GM18868 (cell line): ENCODE data around the gene TM7SF3.
A peak's percentile ranks its signal among the peaks of the same experiment; 100 is the strongest.
"Not testable (repeated sequence)": the region's sequence is repeated elsewhere in the genome, so short reads cannot be mapped to it uniquely, and the experiment has no call there.

Experiments
- ATAC-seq: cut with Tn5 transposase; IDR thresholded peaks from one replicate; pipeline ENCODE4 v1.9.1; 2021; ENCODE audit warnings: mild to moderate bottlenecking, moderate library complexity; ENCODE audit not compliant: unreplicated experiment

Gene TM7SF3, protein sequence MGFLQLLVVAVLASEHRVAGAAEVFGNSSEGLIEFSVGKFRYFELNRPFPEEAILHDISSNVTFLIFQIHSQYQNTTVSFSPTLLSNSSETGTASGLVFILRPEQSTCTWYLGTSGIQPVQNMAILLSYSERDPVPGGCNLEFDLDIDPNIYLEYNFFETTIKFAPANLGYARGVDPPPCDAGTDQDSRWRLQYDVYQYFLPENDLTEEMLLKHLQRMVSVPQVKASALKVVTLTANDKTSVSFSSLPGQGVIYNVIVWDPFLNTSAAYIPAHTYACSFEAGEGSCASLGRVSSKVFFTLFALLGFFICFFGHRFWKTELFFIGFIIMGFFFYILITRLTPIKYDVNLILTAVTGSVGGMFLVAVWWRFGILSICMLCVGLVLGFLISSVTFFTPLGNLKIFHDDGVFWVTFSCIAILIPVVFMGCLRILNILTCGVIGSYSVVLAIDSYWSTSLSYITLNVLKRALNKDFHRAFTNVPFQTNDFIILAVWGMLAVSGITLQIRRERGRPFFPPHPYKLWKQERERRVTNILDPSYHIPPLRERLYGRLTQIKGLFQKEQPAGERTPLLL

GRCh38 chr12:27014085-27014858 is at the start of gene TM7SF3:
TSS of gene TM7SF3 (minus strand) at chr12:27014384. CDS start at chr12:27014168, 216 bp downstream.
- ATAC-seq = peak; percentile 78

DNA sequence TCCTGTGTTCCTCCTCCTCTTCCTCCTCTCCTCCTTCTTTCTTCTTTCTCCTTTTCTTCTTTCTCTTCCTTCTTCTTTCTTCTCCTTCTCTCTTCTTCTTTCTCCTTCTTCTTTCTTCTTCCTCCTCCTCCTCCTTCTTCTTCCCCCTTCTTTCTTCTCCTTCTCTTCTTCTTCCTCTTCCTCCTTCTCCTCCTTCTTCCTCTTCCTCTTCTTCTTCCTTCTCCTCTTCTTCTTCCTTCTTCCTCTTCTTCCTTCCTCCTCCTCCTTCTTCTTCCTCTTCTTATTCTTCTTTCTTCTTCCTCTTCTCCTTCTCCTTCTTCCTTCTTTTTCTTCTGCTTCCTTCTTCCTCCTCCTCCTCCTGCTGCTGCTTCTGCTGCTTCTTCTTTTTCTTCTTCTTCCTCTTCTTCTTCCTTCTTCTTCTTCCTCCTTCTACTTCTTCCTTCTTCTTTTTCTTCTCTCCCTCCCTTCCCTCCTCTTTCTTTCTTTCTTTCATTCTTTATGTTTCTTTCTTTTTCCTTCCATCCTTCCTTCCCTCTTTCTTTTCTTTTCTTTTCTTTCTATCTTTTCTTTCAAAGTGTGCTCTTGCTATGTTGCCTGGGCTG is 49.2 kb upstream of the TM7SF3 start:
- ATAC-seq = no peak

- no peak for ATAC-seq
These were observed 47.1 kb upstream of the TM7SF3 start for GRCh38 chr12:27061317-27061716.

DNA sequence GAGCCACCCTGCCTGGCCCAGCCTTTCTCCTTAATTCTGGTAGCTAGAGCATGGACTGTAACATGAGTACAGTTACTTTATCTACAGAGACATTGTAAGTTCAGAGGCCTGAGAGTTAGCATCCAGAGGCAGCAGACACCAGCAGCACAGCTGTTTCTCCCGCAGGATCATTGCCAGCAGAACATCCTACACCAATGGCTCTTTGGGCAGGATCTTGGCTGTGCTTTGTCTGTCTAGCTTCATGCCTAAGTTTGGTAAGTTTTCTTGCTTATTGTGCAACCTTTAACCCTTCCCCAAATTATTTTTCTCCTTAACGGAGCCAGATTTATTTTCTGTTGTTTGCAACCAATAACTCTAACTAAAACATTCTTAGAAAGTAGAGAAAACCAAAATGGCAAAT is 46.6 kb upstream of the TM7SF3 start:
- ATAC-seq = no peak

DNA sequence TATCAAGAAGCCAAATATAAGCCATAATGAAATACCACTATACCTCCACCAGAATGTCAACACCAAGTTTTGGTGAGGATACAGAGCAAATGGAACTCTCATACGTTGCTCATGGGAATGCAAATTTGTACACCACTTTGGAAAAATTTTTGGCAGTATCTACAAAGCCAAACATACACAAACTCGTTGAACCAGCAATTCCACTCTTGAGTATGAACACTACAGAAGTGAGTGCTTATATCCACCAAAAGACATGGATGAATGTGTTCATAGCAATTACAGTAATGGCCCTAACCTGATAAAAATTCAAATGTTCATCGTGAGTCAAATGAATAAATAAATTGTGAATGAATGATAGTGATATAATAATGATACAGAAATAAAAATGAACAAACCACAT is 43.4 kb upstream of the TM7SF3 start:
- ATAC-seq = no peak

DNA sequence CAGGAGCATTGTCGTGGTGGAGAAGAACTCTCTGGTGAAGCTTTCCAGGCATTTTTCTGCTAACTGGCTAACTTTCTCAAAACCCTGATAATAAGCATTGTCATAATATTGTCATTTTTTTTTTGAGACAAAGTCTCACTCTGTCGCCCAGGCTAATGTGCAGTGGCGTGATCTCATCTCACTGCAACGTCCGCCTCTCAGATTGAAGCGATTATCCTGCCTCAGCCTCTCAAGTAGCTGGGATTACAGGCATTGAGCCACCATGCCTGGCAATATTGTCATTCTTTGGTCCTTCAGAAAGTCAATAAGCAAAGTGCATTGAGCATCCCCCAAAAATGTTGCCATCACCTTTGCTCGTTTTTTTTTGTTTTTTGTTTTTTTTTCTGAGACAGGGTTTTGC is 41.8 kb upstream of the TM7SF3 start:
- no peak for ATAC-seq

- no peak for ATAC-seq
These were observed 38.6 kb upstream of the TM7SF3 start for GRCh38 chr12:27052742-27053141.

DNA sequence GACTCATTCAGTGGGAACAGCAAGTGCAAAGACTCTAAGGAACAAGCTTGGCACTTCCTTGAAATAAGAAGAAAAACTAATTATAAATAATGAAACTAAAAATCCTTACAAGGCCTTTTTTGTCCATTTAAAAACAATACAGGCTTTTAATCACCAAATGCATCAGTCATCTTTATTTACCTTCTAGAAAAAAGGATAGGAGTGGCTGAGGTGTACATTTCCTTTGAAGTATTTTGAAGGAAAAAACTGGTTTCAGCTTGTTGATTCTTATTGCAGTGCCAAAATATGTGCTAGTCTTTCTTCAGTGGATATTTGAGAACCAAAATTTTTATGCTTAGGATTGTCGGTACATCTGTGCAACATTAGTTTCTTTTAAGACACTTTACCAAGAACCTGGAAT is 38.0 kb upstream of the TM7SF3 start:
- no peak for ATAC-seq

DNA sequence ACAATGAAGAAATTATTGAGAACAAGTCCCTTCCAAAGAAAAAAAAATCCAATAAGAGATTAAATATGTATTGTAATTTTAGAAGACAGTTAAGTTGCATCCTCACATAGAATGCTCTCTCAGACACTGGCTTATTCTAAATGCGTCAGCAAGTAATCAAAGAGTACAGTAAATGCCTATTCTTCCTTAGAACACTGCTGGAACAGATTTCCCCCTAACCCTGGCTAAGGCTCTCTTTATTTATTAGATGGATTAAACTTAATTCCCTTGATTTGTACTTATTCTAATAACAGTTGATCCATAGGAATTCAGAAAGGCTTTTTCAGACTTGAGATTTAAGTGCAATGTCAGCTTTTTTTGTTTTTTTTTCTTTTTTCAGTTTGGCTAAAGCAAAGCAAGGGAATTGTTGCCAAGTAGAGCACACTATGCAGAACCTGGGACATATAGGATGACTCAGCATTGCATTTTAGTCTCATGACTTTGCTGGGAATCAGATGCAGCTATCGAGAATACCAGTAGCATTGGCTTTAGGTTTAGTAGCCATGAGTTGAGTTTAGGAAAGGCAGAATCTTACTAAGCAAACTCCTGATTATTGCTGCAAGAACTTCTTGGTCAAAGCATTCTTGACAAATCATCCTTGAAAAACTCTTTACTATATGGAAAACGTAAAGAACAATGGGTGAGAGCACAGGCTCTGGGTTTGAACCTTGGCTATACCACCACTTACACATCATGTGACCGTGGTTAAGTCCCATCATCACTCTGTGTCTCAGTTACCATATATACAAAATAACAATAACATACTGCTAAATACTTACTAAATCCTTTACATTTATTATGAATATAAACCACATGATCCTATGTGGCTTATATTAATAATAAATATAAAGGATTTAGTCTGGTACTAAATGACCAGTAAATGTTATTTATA is 34.9 kb upstream of the TM7SF3 start:
- no peak for ATAC-seq

DNA sequence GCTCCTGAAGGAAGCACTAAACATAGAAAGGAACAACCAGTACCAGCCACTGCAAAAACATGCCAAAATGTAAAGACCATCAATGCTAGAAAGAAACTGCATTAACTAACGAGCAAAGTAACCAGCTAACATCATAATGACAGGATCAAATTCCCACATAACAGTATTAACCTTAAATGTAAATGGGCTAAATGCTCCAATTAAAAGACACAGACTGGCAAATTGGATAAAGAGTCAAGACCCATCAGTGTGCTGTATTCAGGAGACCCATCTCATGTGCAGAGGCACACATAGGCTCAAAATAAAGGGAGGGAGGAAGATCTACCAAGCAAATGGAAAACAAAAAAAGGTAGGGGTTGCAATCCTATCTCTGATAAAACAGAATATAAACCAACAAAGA is 27.8 kb upstream of the TM7SF3 start:
- ATAC-seq = not testable (repeated sequence)

- not testable (repeated sequence) for ATAC-seq
These were observed 26.5 kb upstream of the TM7SF3 start for GRCh38 chr12:27040637-27041036.

DNA sequence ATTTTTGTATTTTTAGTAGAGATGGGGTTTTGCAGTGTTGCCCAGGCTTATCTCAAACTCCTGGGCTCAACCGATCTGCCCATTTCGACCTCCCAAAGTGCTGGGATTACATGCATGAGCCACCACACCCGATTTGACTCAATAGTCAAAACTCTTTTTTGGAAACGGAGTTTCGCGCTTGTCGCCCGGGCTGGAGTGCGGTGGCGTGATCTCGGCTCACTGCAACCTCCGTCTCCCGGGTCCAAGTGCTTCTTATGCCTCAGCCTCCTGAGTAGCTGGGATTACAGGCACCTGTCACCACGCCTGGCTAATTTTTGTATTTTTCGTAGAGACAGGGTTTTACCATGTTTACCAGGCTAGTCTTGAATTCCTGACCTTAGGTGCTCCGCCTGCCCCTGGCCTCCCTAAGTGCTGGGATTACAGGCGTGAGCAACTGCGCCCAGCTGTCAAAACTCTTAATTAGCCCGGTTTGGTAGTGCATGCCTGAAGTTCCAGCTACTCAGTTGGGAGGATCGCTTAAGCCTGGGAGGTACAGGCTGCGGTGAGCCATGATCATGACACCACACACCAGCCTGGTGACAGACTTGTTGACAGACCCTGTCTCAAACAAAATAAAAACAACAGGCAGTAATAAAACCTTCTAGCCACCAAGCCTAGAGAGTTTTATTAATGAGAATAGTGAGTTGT is 20.6 kb upstream of the TM7SF3 start:
- no peak for ATAC-seq

DNA sequence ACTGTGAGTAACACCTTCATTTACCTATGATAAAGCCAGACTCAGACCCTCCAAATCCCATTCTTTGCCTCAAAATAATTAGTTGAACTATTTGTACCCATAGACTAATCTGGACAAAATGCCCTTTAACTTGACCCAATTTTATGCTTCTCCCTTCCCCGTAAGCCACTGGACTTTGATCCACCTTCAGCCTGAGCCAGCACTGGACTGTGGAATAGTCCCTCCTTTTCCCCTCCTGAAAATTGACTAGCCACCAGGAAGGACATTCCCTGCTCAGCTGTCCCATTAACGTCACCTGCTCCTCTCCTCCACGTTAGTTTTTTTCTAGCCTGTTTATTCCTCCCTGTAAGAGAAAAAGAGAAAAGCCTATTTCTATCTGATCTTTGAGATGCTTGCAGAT is 18.5 kb upstream of the TM7SF3 start:
- no peak for ATAC-seq

DNA sequence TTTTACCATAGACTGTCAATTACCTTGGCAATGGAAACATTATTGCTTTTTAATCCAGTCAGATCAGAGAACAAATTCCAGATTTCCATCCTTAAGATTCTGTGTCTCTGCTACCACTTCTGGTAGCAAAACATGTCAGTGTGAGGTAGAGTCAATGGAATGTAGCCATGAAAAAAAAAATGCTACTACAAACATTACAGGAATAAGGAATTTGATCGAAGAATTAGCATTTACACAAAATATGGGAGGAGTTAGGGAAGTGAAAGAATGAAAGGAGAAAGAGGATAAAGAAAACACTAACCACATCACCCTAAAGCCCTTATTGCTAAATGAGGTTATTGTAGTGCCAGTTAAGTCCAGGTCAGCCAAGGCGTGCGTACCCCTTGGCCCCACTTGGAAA is 17.3 kb upstream of the TM7SF3 start:
- no peak for ATAC-seq

GRCh38 chr12:27026257-27026656 is 12.1 kb upstream of the TM7SF3 start:
- no peak for ATAC-seq

DNA sequence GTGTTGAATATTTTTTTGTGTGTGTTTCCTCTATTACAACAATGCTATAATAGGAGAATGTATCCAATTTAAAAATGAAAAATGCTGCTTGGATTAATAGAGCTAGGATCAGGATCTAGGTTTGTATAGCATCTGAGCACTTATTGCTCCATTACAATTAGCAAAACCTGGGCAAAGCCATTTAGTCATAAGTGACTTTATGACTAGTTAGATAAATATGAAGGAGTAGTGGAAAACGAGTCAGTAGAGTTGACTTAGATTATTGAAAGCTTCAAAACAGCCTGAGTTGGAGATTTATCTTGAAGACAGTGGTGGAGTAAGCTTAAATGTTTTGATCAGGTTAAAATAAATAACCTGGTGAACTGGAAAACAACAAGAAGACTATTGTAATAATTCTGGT is 10.9 kb upstream of the TM7SF3 start:
- ATAC-seq = no peak

DNA sequence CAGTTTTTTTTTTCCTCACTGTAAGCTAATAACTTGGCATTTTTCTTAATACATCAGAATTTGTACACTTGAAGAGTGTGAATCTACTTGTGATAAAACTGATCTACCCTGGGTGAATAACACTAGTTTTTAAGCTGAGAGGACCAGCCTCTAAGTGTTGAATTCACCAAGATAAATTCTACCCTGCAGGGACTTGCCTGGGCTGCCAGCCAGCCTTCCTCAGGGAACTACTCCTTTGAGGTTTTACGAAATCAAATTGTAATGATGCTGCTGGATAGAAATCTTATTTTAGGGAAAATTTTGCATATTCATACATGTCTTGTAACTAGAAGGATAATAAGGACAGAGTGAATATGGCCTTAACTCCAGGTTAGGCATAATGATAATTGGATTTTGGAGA is 10.1 kb upstream of the TM7SF3 start:
- no peak for ATAC-seq

DNA sequence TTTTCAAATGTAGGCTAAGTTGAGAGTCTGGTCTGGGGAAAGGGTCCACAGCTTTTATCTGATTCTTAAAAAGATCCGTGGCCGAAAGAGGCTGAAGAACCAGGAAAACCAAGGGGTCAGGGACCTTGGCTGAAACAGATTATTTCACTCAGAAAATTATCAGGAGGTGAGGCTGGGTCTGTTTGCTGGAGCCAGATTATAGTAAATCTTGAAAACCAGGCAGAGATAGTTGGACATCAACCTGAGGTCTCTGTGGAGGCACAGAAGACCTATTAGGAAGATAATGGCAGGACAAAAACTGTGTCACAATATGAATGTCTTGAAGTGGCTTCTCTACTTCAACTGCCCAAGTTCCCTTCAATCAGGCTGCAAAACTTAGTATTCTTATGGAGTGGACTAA is 6.6 kb upstream of the TM7SF3 start:
- no peak for ATAC-seq

DNA sequence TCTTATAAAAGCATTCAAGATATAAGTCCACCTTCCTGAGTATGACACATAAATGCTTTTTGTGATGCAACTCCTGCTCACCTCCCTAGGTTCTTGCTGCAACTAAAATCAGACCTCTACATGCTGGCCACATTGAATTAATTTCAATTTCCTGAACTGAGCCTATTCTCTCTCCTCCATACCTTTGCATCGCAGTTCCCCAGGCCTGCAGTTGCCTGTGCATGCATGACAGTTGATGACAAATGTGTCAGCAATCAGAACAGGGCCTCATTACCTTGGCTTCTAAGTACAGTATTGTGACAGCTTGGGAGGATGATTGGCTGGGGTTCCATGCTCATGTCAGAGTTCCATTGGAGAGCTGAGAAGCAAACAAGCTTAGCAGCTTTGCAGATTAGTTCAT is 3.9 kb upstream of the TM7SF3 start:
- ATAC-seq = no peak
